Epidermal melanocyte (primary cell): ENCODE data around the gene FHDC1.

Source experiments
- DNase-seq: peaks from one replicate; pipeline ENCODE4 v3.0.0; 2011; ENCODE audit warnings: low spot score; ENCODE audit not compliant: insufficient read length

FHDC1 gene

DNA sequence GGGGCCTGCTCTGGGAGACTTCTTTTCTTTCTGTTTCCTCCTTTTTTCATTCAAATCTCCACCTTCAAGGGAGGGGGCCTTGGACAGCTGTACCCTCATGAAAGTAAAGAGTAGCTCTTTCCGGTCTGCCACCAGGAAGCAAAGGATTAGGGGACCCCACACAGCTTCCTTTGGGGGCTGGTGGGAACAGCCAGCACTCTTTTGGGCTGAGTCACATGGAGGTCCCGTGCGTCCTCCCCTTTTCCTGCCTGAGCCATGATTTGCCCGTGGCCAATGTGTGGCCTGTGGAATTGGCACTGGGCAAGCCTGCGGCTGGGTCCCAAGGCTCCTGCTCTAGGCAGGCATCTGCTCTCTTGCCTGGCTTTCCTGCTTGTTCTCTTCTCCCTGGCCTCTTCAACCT, 65.5 kb downstream of the FHDC1 start:
- no peak for DNase-seq

DNA sequence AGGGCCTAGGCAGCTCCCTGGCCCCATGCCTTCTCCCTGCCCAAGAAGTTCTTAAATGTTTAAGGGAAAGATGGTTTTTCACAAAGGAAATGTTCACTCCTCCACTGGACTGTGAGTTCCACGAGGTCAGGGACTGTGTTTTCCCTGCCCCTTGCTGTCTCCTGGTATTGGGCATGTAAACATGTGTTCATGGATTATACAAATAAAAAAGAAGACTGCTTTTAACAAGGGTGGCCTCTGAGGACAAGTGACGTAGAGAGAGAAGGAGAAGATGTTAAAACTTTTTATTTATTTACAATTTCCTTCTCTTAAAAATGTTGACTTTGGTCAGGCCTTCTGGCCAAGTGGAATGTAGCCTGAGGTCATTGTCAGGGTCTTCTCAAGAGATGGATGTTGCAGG, 66.0 kb downstream of the FHDC1 start:
- no peak for DNase-seq

GRCh38 chr4:153004081-153004850, 68.1 kb downstream of the FHDC1 start:
- DNase-seq, result no peak

DNA sequence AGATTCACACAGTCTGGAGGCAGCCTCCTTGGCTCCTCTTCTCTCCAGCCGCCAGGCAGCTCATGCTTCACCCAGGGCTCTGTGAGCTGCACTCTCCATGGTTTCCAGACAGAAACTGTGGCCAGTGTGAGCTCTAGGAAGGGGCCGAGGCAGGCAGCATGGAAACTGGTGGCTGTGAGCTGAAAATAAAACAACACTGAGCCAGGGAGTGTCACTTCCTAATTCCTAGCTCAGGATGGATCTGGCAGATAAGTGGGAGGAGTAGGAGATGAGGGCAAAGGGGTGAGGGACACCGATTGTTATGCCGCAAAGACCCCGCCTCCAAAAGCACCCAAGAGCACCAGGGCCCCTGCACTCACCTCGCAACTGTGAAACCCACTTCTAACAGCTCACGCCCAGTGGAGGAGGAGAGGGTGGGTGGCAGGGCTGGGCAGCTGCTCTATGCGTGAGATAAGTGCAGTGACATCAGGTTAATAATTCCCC, 69.8 kb downstream of the FHDC1 start:
- DNase-seq, result no peak

DNA sequence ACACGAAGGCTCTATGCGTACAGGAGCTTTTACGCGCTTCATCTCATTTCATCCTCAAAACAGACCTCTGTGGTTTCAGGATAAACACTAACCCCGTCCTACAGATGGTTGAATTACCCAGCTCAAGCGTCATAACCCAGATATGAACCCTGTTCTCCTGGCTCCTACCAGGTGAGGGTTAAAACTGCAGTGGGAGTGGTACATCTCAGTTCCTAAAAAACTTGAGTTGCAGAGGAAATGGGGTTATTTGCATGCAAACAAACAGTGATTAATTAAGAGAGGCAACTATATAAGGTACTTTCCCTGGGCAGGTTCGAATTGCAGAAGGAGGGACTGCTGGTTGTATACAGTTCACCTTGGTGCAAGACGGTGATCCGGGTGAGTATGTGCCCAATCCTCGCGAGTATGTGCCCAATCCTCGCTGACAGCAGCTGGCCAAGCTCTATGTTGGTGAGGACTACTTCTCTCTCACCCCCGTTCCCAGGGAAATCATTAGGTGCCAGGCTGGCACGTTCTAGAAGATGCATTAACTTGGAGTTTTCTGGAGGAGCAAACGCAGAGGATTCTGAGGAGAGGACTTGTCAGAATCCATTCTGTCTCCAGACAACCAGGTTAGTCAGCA, 72.6 kb downstream of the FHDC1 start:
- no peak for DNase-seq

DNA sequence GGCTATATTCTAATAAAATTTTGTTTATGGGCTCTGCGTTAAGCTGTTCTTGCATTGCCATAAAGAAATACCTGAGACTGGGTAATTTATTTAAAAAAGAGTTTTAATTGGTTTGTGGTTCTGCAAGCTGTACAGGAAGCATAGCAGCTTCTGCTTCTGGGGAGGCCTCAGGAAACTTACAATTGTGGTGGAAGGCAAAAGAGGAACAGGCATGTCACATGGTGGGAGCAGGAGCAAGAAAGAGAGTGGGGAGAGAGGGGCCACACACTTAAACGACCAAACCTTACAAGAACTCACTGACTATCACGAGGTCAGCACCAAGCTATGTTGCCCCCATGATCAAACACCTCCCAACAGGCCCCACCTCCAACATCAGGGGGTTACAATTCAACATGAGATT, 74.0 kb downstream of the FHDC1 start:
- no peak for DNase-seq

DNA sequence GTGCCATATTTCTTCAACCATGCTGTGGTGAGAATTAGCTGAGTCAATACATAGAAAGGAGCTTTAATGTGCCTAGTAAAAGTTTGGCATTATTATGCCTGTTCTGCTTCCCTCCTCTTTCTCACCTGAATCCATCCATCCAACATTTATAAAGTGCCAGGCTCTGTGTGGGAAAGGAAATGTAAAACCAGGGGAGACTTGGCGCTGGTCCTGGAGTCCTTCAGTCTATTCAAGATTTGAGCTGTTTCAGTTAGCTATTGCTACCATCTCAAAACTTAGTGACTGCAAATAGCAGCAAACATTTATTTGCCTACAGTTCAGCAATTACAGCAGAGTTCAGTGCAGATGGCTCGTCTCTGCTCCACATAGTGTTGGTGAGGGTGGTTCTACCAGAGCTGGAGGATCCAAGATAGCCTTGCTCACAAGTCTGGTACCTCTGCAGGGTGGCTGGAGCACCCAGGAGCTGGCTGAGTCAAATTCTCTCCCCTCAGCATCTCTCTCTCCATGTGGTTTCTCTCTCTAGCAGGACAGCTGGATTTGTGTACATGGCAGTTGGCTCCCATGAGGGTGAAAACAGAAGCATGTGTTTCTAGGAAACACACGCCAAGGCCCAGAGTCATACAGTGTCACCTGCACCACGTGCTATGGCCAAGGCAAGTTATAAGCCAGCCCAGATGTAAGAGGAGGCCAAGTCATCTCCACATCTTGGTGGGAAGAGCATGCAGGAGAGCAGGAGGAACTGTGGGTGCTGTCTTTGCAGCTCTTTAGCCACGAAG, 77.3 kb downstream of the FHDC1 start:
- no peak for DNase-seq

DNA sequence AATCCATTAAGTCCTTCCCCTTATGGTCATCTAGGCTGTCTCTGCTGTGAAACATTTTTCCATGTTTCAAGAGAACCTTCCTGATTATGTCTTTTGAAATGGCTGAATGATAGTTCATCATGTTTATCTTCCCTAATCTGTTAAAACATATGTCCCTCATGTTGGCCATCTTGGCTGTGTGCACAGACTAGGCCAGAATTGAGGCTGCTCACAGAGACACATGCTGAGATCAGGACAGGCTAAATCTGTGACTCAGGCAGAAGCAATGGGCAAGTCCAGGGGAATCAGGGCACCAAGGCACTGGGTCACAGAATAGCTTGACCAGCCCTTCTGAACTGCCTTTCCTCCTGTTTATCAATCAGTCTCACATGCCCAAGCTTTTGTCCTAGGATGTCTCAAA, 78.3 kb downstream of the FHDC1 start:
- DNase-seq, result no peak

DNA sequence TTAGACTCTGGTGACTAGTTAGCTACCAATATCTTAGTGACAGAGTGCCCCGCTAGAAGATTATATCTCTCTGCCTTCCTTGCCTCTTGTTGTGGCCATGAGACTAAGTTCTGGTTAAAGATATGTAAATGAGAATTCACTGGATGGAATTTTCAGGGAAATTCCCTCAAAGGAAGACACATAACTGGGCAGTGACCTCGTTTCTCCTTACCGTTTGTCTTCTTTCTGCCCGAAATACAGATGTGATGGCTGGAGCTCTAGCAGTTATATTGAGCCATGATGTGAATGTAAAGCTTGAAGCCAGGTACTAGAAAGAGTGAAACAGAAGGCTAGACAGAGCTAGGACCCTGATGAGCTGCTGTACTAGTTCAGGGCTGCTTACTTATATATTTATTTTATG, 80.5 kb downstream of the FHDC1 start:
- no peak for DNase-seq

- no peak for DNase-seq
These were observed 81.9 kb downstream of the FHDC1 start for GRCh38 chr4:153018031-153018430.

DNA sequence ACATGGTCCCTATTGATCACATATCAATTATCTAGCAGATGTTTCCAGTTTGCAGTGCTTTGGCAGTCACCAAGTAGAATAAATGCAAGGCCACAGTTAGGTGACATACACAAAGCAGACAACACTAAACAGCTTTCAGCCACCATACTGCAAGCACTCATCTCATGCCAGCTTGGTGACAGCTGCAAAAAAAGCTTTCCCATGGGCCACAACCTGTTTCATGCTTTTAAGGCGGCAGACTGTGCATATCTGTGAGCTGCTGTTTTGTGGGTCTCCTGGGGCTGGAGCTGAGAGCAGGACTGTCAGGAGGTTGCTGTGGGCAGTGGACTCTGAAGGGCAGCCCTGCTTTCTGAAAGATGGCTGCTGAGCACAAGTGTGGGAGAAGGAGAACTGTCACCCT, 82.6 kb downstream of the FHDC1 start:
- DNase-seq, result no peak

GRCh38 chr4:153019906-153020305, 83.8 kb downstream of the FHDC1 start:
- no peak for DNase-seq

GRCh38 chr4:153020457-153020856, 84.3 kb downstream of the FHDC1 start:
- DNase-seq, result no peak

GRCh38 chr4:153021276-153021675, 85.2 kb downstream of the FHDC1 start:
- no peak for DNase-seq

DNA sequence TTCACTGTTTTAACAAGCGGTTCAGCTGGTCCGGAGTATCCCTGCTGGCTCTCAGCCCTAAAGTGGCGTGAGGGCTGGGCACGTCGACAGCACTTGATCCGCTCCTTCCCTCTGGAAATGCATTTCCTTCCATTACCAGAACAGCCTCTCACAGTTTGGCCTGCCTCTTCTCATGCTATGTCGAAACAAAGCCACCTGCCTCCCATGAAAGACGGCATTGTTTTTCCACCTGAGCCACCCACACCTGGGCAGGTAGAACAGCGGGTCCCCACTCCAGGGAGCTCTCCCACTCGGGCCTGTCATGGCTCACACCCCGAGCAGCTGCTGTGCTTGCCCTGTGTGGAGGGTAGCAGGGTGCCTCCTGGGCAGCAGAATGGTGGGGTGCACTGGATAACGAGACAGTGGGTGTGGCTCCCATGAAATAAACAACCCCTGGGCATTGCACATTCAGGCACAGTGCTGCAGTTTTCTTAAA, 86.2 kb downstream of the FHDC1 start:
- DNase-seq, result no peak

DNA sequence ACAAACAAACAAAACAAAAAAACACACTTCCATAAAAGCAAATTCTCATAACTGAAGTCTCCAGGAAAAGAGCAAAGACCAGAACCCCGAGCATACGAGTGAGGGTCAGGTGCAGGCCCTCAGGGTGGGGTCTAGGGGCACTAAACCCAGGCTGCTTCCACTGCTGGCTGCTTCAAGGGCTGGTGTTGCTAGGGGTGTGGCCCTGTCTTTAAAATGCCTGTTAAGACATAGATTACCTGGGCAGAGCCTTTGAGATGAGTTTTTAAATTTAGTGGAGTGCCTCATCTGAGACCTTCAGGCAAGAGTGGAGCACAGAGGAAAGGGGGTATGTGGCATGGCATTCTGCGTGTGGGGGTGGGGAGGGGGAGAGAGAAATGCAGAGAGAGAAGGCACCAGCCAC, 87.0 kb downstream of the FHDC1 start:
- no peak for DNase-seq

- no peak for DNase-seq
These were observed 87.7 kb downstream of the FHDC1 start for GRCh38 chr4:153023692-153024394.

DNA sequence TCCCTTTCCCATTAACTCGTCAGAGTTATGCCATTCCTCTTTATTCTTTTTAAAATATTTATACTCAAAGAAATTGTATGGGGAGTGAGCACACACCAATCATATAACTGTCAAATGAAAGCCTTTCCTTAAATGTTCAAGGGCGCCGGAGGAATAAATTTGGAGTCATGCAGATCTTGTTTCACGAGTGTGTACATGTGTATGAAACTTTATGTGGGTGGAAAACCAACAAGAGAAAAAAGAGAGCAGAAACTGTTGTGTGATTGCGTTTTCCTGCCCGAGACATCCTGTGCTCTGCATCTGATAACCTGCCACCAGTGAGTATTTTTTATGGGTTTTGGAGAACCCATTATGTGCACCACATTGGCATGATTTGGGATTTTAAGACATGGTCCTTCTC, 88.3 kb downstream of the FHDC1 start:
- DNase-seq, result no peak

DNA sequence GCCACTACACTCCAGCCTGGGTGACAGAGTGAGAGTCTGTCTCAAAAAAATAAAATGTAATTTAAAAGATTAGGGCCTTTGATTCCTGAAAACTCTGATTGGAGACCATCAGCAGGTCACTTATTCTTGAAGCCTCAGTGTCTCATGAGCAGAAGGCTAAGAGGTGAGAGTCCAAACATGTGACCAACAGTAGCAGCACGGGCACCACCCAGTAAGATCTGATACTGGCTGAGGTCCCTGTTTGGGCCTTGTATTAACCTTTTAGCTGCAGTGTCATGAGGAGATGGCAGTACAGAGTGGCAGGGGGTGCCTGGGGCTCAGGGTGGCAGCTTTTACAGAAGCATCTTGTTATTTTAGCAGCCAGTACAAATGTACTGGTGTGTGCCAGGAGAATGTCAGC, 89.3 kb downstream of the FHDC1 start:
- DNase-seq, result no peak

- DNase-seq, result no peak
These were observed 90.6 kb downstream of the FHDC1 start for GRCh38 chr4:153026591-153027346.

DNA sequence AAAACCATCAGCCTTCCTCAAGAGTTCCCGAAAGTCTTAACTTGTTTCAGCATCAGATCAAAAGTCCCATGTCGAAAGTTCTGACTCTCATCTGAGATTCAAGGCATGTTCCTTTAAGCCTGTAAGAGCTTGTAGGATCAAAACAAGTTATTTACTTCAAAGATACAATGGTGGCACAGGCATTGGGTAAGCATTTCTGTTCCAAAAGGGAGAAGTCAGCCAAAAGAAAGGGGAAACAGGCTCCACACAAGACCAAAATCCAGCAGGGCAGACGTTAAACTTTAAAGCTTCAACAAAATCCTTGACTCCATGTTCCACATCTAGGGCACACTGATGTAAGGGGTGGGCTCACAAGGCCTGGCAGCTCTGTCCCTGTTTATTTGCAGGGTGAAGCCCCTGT, 91.7 kb downstream of the FHDC1 start:
- no peak for DNase-seq
